HCT116 (cell line): ENCODE data around the gene PRSS22. TPM values are rescaled to one million over a fixed set of nuclear protein-coding genes. Genes with fewer than 3 reads are reported as not detected.

Source experiments
- ATAC-seq: fragments of 200-7000 bp; cut with Tn5 transposase; 2 replicates; pipeline ENCODE4 v1.9.1; 2020; ENCODE audit warnings: mild to moderate bottlenecking, moderate library complexity
- BruUV-seq: library from RNA; stranded (reverse); fragments of 400-500 nt; replicated peaks from 2 replicates; lab custom pipeline; 2021; lab: Mats Ljungman, UMichigan
- CTCF ChIA-PET: fragments of 300-600 bp; sonication (Branson Sonifier 250); formaldehyde crosslinking; loops from one replicate; lab custom pipeline; 2021; ENCODE audit warnings: antibody characterized with exemption; lab: Charles Lee
- POLR2A ChIA-PET: fragments of 300-600, 350-600 bp; sonication (Branson Sonifier 250); formaldehyde crosslinking; loops from one replicate; lab custom pipeline; 2021; ENCODE audit warnings: antibody characterized with exemption; lab: Charles Lee
- RAD21 ChIA-PET, 2 experiments: fragments of 300-600 bp; sonication (Branson Sonifier 250); formaldehyde crosslinking; loops; one replicate each; lab custom pipeline; 2023; ENCODE audit warnings: low total read pairs in 2 of 2; ENCODE audit not compliant: uncharacterized antibody in 2 of 2, unreplicated experiment in 2 of 2, low non-redundant PET in 1 of 2; lab: Charles Lee
- DNase-seq: peaks from one replicate; pipeline ENCODE4 v3.0.0-alpha.2; 2010; ENCODE audit warnings: low read depth, low spot score
- H2AFZ ChIP-seq: fragments of 200-600 bp; shearing (Covaris generic), sonication (generic); 2 replicates; pipeline ENCODE4 v1.6.1; 2017; ENCODE audit warnings: low read depth, mixed run types, mixed read lengths, antibody characterized with exemption, low read length; ENCODE audit not compliant: poor library complexity, severe bottlenecking
- H3K27ac ChIP-seq: 2 replicates; pipeline ENCODE4 v1.5.1; 2012; ENCODE audit warnings: low read depth, low read length
- H3K27me3 ChIP-seq: fragments of 200-600 bp; sonication (generic); 2 replicates; pipeline ENCODE4 v1.6.1; 2016; ENCODE audit warnings: mixed run types, low read length, mixed read lengths; ENCODE audit not compliant: insufficient read depth
- H3K36me3 ChIP-seq, 2 experiments: fragments of 200-500 bp in 1 of 2; fragments of 200-600 bp in 1 of 2; sonication (Bioruptor generic) in 1 of 2; sonication (generic) in 1 of 2; 2 replicates each; pipeline versions ENCODE4 v1.5.1 to v1.6.1; 2014 to 2016; ENCODE audit warnings: low read length in 2 of 2, inconsistent platforms in 1 of 2, mixed read lengths in 1 of 2, mixed run types in 1 of 2; ENCODE audit not compliant: insufficient read depth in 2 of 2, control insufficient read depth in 1 of 2
- H3K4me1 ChIP-seq, 2 experiments: fragments of 200-600 bp in 1 of 2; sonication (generic) in 1 of 2; 2 replicates each; pipeline versions ENCODE4 v1.5.1 to v1.6.1; 2012 to 2017; ENCODE audit warnings: low read length in 2 of 2, inconsistent platforms in 1 of 2, mild to moderate bottlenecking in 1 of 2, mixed read lengths in 1 of 2, mixed run types in 1 of 2, moderate library complexity in 1 of 2; ENCODE audit not compliant: insufficient read depth in 2 of 2, control insufficient read depth in 1 of 2
- H3K4me2 ChIP-seq: fragments of 200-600 bp; sonication (generic); 2 replicates; pipeline ENCODE4 v1.6.1; 2017; ENCODE audit warnings: mixed run types, low read length, mixed read lengths
- H3K4me3 ChIP-seq, 2 experiments: fragments of 200-600 bp in 1 of 2; sonication (generic) in 1 of 2; replicated peaks in 1 of 2; 2 replicates each; pipeline ENCODE4 v1.5.1; 2011 to 2016; ENCODE audit warnings: low read length in 2 of 2, control low read depth in 1 of 2, low read depth in 1 of 2, mild to moderate bottlenecking in 1 of 2, mixed read lengths in 1 of 2, mixed run types in 1 of 2
- H3K79me2 ChIP-seq: fragments of 200-600 bp; sonication (generic); 2 replicates; pipeline ENCODE4 v1.6.1; 2017; ENCODE audit warnings: mild to moderate bottlenecking, mixed run types, low read length, moderate library complexity, mixed read lengths; ENCODE audit not compliant: insufficient read depth
- H3K9ac ChIP-seq: fragments of 200-600 bp; sonication (generic); 2 replicates; pipeline ENCODE4 v1.6.1; 2016; ENCODE audit warnings: low read length, mixed read lengths
- H3K9me2 ChIP-seq: fragments of 200-600 bp; sonication (generic), shearing (Covaris generic); 2 replicates; pipeline ENCODE4 v1.6.1; 2017; ENCODE audit warnings: mixed run types, mild to moderate bottlenecking, moderate library complexity; ENCODE audit not compliant: insufficient read depth
- H3K9me3 ChIP-seq, 2 experiments: fragments of 200-500 bp in 1 of 2; fragments of 200-600 bp in 1 of 2; sonication (Bioruptor generic) in 1 of 2; sonication (generic) in 1 of 2; 2 replicates each; pipeline ENCODE4 v1.6.1; 2014 to 2017; ENCODE audit warnings: low read length in 2 of 2, mixed read lengths in 2 of 2, inconsistent platforms in 1 of 2, low read depth in 1 of 2, mild to moderate bottlenecking in 1 of 2, mixed run types in 1 of 2, moderate library complexity in 1 of 2; ENCODE audit not compliant: control insufficient read depth in 1 of 2, insufficient read depth in 1 of 2
- H4K20me1 ChIP-seq: fragments of 200-600 bp; sonication (generic), shearing (Covaris generic); 2 replicates; pipeline ENCODE4 v1.6.1; 2017; ENCODE audit warnings: mixed run types, mild to moderate bottlenecking, moderate library complexity; ENCODE audit not compliant: insufficient read depth
- JUND ChIP-seq: IDR thresholded peaks from 2 replicates; pipeline ENCODE4 v1.6.1; 2012
- POLR2AphosphoS5 ChIP-seq: IDR thresholded peaks from 2 replicates; pipeline ENCODE4 v1.6.1; 2011; ENCODE audit warnings: mild to moderate bottlenecking, low read depth, low read length, moderate library complexity
- intact Hi-C: fragments of 100-400 bp; cut with micrococcal nuclease; formaldehyde crosslinking; loops from 2 replicates; pipeline ENCODE4 v1.10.0; 2022
- total RNA-seq: library from RNA; stranded (reverse); gene quantifications from one replicate; pipeline ENCODE4 v1.2.1, GENCODE V29; 2021; ENCODE audit not compliant: unreplicated experiment
- TF ChIP-seq, protein P1 (sequence below), 3 experiments: fragments of 200-600 bp in 1 of 3; sonication (generic) in 1 of 3; IDR thresholded peaks in 2 of 3; conservative IDR thresholded peaks in 1 of 3; 2 replicates each; pipeline ENCODE4 v1.5.1; 2012 to 2017; ENCODE audit warnings: low read depth in 2 of 3, low read length in 2 of 3, antibody characterized with exemption in 1 of 3, borderline replicate concordance in 1 of 3, control low read depth in 1 of 3, mild to moderate bottlenecking in 1 of 3, mixed read lengths in 1 of 3, mixed run types in 1 of 3, moderate library complexity in 1 of 3; ENCODE audit not compliant: insufficient read depth in 1 of 3

PRSS22 gene
- total RNA-seq, 1 experiment from 2014 or later = 20.2 TPM

DNA sequence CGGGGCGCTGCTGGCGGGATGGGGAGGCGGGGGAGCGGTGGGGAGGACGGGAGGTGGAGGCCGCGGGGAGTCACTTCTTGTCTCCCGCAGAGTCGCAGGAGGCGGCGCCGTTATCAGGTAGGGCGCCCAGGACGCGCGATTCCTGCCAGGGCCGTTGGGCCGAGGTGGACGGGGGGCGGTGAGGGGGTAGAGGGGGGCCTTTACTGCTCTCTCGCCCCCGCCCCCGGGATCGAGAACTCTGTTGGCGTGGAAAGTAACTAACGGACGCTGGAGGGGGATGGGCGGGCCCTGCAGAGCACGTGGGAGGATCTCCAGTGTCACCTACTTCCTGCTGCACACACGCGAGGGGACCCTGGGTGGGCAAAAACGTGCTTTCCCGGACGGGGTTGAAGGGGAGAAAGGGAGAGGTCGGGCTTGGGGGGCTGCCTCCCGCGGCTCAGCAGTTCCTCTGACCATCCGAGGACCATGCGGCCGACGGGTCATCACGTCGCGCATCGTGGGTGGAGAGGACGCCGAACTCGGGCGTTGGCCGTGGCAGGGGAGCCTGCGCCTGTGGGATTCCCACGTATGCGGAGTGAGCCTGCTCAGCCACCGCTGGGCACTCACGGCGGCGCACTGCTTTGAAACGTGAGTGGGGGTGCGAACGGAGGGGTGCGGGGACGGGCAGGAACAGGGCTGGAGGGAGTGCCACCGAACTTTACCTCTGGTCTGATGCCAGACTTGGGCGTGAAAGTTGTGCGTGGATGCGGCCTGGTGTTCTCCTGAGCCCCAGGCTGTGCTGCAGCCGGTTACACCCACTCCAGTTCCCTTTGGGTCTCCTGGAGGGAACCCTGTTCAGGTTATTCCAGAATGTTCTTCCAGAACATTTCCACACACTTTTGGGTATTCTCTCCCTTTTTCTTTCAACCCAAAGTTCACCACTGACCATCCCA is 40.4 kb downstream of the PRSS22 start (continued):
- TF ChIP-seq JUND = no peak
- TF ChIP-seq, all 23 proteins: peak for 0

DNA sequence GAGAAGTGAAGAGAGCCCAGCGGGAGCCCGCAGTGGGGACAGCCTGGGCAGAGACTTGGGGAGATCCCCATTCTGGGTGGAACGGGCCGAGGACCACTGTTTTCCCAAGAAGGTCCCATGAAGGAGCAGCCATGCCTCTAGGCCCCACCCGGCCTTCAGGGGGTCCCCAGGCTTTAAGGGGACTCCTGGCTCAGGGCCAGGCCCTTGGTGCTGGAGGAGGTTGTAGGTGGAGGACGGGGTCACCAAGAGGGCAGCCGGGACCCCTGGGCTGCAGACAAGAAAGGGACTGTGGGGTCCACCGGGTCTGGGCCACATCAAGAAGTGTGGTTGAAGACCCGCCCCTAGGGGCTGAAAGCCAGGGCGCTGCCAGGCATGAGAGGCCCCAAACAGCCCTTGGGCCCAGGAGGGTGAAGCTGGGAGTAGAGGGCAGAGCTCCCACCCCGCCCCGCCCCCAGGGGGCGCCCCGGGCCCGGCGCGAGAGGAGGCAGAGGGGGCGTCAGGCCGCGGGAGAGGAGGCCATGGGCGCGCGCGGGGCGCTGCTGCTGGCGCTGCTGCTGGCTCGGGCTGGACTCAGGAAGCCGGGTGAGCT is 41.1 kb downstream of the PRSS22 start, which contains the start of gene PRSS21:
PRSS21 (plus strand) TSS at position 487 of the 589 bp plus-strand sequence; CDS start at position 519, 32 bp downstream.
- RAD21 ChIA-PET = no interaction called here
- Histone ChIP-seq H3K4me2 (no peak within 1 kb of the TSS), H4K20me1 (no peaks in the 10 kb centered on the region), H3K79me2 (no peaks in the 10 kb centered on the region), H3K4me1 (peaks cover under 1 to 2% of the 10 kb centered on the region in 2 experiments; a peak in 1 of 4 replicates), H3K27me3 (no peaks in the 10 kb centered on the region), H3K9me3 (no peaks in the 10 kb centered on the region), H3K9me2 (no peaks in the 10 kb centered on the region), H3K36me3 (no peaks in the 10 kb centered on the region), H3K4me3 (no peak within 1 kb of the TSS), H2AFZ (no peak within 1 kb of the TSS)
- no TSS peak for BruUV-seq
- intact Hi-C loops = no loop called here
- DNase-seq = no peak
- TF ChIP-seq POLR2AphosphoS5 = no peak
- TF ChIP-seq, protein P1, sequence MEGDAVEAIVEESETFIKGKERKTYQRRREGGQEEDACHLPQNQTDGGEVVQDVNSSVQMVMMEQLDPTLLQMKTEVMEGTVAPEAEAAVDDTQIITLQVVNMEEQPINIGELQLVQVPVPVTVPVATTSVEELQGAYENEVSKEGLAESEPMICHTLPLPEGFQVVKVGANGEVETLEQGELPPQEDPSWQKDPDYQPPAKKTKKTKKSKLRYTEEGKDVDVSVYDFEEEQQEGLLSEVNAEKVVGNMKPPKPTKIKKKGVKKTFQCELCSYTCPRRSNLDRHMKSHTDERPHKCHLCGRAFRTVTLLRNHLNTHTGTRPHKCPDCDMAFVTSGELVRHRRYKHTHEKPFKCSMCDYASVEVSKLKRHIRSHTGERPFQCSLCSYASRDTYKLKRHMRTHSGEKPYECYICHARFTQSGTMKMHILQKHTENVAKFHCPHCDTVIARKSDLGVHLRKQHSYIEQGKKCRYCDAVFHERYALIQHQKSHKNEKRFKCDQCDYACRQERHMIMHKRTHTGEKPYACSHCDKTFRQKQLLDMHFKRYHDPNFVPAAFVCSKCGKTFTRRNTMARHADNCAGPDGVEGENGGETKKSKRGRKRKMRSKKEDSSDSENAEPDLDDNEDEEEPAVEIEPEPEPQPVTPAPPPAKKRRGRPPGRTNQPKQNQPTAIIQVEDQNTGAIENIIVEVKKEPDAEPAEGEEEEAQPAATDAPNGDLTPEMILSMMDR (IDR thresholded peaks at IDR 0.05 in 2 of 3, conservative IDR thresholded peaks at IDR 0.05 in 1 of 3; ENCODE audit: borderline replicate concordance in 1 of 3, insufficient read depth in 1 of 3, low read depth in 2 of 3, low read length in 2 of 3) = peak in 2 of 3 experiments; percentile 34 to 42; a peak in 2 of 6 replicates
- TF ChIP-seq, all 23 proteins: peak for 1
- ATAC-seq = peak; percentile 71
- ChIA-PET CTCF (interaction anchor here (0.6 to 1.0 kb wide), 2 partner anchors 51 to 59 kb away, joined by 3 read pairs; no protein-coding TSS in a partner anchor), POLR2A (no interaction called here)
- H3K9ac ChIP-seq = no peak within 1 kb of the TSS
- H3K27ac ChIP-seq = no peak within 1 kb of the TSS
